ENCODE data around the gene PICALM. TPM values are rescaled to one million over a fixed set of nuclear protein-coding genes. Genes with fewer than 3 reads are reported as not detected.
A peak's percentile ranks its signal among the peaks of the same experiment; 100 is the strongest.

The PICALM gene
- polyA plus RNA-seq, 3 donors: 62.4 to 241 (median 81.0) TPM

- Mint-ChIP-seq H3K27me3 (ENCODE audit: low read depth in 3 of 3) (peaks cover 0 to 2% (median 0%) of the 10 kb centered on the region in 3 donors), H3K36me3 (peaks cover 18 to 37% of the 10 kb centered on the region in 2 donors), H3K27ac (no peak overlapping the region), H3K9me3 (peaks cover 0 to 9% (median 5%) of the 10 kb centered on the region in 7 donors), H3K4me1 (peaks cover 52% of the 10 kb centered on the region), H3K4me3 (no peak overlapping the region)
- no peak overlapping the region for H3K27ac ChIP-seq (ENCODE audit: low read depth in 1 of 2, low read length in 2 of 2)
- no peaks in the 10 kb centered on the region for H3K79me2 ChIP-seq (ENCODE audit: insufficient read depth, low read length)
- no peak for DNase-seq
- peaks cover 16 to 27% of the 10 kb centered on the region in 2 donors for H3K36me3 ChIP-seq (replicated peaks in 1 of 2; ENCODE audit: control insufficient read depth in 1 of 2, insufficient read depth in 2 of 2, low read length in 2 of 2)
- no CpG with 5 or more reads among the region's 3 CpGs for WGBS (ENCODE audit: insufficient coverage)
- no peak overlapping the region for H3K9ac ChIP-seq (ENCODE audit: insufficient read depth, low read length, poor library complexity, severe bottlenecking)
- intact Hi-C loops (cut with micrococcal nuclease): no loop called here
- no peaks in the 10 kb centered on the region for H3K27me3 ChIP-seq (ENCODE audit: control insufficient read depth in 2 of 2, insufficient read depth in 2 of 2, low read length in 2 of 2)
- H3K4me2 ChIP-seq (replicated peaks; ENCODE audit: extremely low read depth, low read length, poor library complexity, severe bottlenecking): no peak overlapping the region
- no peak for TF ChIP-seq CTCF (IDR thresholded peaks at IDR 0.05)
- peaks cover 48% of the 10 kb centered on the region for H4K20me1 ChIP-seq (ENCODE audit: insufficient read depth, low read length)
- H3K9me3 ChIP-seq (replicated peaks in 1 of 2; ENCODE audit: control insufficient read depth in 1 of 2, insufficient read depth in 1 of 2, low read length in 2 of 2): no peaks in the 10 kb centered on the region
- H3K4me1 ChIP-seq (ENCODE audit: control insufficient read depth in 1 of 2, insufficient read depth in 2 of 2, low read length in 2 of 2): peaks cover 27 to 40% of the 10 kb centered on the region in 2 donors
- H3K4me3 ChIP-seq (replicated peaks in 1 of 3; ENCODE audit: low read depth in 2 of 3, low read length in 3 of 3): no peak overlapping the region
- H2AFZ ChIP-seq (ENCODE audit: insufficient read depth, low read depth, low read length, poor library complexity, severe bottlenecking): no peak overlapping the region
Measured at GRCh38 chr11:85951428-85952107, 117.3 kb downstream of the PICALM start.

DNA sequence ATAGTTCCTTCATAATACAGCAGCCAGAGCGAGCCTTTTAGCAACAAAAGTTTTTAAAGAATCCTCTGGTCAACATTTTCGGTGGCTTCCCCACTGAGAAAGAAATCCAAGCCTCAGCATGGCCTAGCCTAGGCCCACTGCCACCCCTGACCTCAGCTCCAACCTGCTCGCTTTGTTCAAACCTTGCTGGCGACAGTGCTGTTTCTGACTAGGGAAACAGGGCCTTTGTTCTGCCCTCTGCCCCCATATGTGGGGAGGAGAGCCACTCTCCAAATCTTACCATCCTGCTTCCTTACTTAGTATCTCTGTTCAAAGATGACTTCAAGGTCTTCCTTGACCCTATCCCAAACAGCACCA lies 117.9 kb downstream of the PICALM start:
- WGBS (ENCODE audit: insufficient coverage): 86% methylated on average over 1 of the region's 4 CpGs
- Histone ChIP-seq H3K9me3 (replicated peaks in 1 of 2; ENCODE audit: control insufficient read depth in 1 of 2, insufficient read depth in 1 of 2, low read length in 2 of 2) (no peaks in the 10 kb centered on the region), H3K27me3 (ENCODE audit: control insufficient read depth in 2 of 2, insufficient read depth in 2 of 2, low read length in 2 of 2) (no peaks in the 10 kb centered on the region), H3K9ac (ENCODE audit: insufficient read depth, low read length, poor library complexity, severe bottlenecking) (no peak overlapping the region), H3K4me3 (replicated peaks in 1 of 3; ENCODE audit: low read depth in 2 of 3, low read length in 3 of 3) (no peak overlapping the region), H2AFZ (ENCODE audit: insufficient read depth, low read depth, low read length, poor library complexity, severe bottlenecking) (no peak overlapping the region), H4K20me1 (ENCODE audit: insufficient read depth, low read length) (peaks cover 43% of the 10 kb centered on the region), H3K36me3 (replicated peaks in 1 of 2; ENCODE audit: control insufficient read depth in 1 of 2, insufficient read depth in 2 of 2, low read length in 2 of 2) (peaks cover 11 to 22% of the 10 kb centered on the region in 2 donors), H3K79me2 (ENCODE audit: insufficient read depth, low read length) (no peaks in the 10 kb centered on the region), H3K4me2 (replicated peaks; ENCODE audit: extremely low read depth, low read length, poor library complexity, severe bottlenecking) (no peak overlapping the region), H3K4me1 (ENCODE audit: control insufficient read depth in 1 of 2, insufficient read depth in 2 of 2, low read length in 2 of 2) (peaks cover 32 to 45% of the 10 kb centered on the region in 2 donors), H3K27ac (ENCODE audit: low read depth in 1 of 2, low read length in 2 of 2) (no peak overlapping the region)
- Mint-ChIP-seq H3K27me3 (ENCODE audit: low read depth in 3 of 3) (peaks cover 0 to 2% (median 0%) of the 10 kb centered on the region in 3 donors), H3K4me3 (no peak overlapping the region), H3K4me1 (peaks cover 58% of the 10 kb centered on the region), H3K27ac (peak overlapping the region in 2 of 7 donors; percentile 8 to 22), H3K36me3 (peaks cover 12 to 31% of the 10 kb centered on the region in 2 donors), H3K9me3 (peaks cover 0 to 9% (median 5%) of the 10 kb centered on the region in 7 donors)
- TF ChIP-seq CTCF (IDR thresholded peaks at IDR 0.05): no peak
- intact Hi-C loops (cut with micrococcal nuclease): no loop called here
- DNase-seq: no peak
